Measurements from ENCODE around the gene SMIM5. TPM values are rescaled to one million over a fixed set of nuclear protein-coding genes. Genes with fewer than 3 reads are reported as not detected.

SMIM5 gene
- total and polyA plus RNA-seq, 9 of the 15 experiments (the other 6 are each of a cell fraction or from before 2014, with no cell fraction given), result 0.08 TPM; not detected in 8

DNA sequence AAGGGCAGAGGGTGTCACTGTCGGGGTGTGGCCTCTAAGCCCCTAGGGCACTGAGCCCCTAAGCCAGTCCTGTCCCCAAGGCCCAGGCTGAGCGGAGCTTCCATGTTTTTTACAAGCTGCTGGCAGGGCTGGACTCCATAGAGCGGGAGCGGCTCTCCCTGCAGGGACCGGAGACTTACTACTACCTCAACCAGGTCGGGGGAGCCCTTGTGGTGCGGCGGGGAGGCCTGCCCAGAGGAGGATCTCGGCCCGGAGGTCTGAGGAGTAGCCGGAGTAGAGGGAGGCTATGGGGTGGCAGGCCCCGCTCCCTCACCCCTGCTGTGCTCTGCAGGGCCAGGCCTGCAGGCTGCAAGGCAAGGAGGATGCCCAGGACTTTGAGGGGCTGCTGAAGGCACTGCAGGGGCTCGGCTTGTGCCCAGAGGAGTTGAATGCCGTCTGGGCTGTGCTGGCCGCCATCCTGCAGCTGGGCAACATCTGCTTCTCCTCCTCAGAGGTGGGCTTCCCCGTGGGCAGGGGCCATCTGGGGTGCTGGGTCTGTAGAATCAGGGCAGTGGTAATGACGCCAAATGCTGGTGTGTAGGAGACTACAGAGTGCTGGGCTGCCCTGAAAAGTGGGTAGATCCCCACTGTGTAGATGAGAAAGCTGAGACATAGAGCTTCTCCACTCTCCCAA lies 40.8 kb upstream of the SMIM5 start (continued):
- TF ChIP-seq TEAD4 (IDR thresholded peaks at IDR 0.05; ENCODE audit: low read length) (no peak), TEAD4 (CRISPR knock-in tag; IDR thresholded peaks at IDR 0.05; ENCODE audit: borderline replicate concordance) (no peak), RFX1 (IDR thresholded peaks at IDR 0.05) (no peak), PHB (CRISPR knock-in tag; IDR thresholded peaks at IDR 0.05) (no peak), POLR2G (IDR thresholded peaks at IDR 0.05; ENCODE audit: low read depth, low read length) (peak; percentile 32; the same call in 1 of the 2 replicates)
- TF ChIP-seq, protein P1, sequence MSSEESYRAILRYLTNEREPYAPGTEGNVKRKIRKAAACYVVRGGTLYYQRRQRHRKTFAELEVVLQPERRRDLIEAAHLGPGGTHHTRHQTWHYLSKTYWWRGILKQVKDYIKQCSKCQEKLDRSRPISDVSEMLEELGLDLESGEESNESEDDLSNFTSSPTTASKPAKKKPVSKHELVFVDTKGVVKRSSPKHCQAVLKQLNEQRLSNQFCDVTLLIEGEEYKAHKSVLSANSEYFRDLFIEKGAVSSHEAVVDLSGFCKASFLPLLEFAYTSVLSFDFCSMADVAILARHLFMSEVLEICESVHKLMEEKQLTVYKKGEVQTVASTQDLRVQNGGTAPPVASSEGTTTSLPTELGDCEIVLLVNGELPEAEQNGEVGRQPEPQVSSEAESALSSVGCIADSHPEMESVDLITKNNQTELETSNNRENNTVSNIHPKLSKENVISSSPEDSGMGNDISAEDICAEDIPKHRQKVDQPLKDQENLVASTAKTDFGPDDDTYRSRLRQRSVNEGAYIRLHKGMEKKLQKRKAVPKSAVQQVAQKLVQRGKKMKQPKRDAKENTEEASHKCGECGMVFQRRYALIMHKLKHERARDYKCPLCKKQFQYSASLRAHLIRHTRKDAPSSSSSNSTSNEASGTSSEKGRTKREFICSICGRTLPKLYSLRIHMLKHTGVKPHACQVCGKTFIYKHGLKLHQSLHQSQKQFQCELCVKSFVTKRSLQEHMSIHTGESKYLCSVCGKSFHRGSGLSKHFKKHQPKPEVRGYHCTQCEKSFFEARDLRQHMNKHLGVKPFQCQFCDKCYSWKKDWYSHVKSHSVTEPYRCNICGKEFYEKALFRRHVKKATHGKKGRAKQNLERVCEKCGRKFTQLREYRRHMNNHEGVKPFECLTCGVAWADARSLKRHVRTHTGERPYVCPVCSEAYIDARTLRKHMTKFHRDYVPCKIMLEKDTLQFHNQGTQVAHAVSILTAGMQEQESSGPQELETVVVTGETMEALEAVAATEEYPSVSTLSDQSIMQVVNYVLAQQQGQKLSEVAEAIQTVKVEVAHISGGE (CRISPR knock-in tag; IDR thresholded peaks at IDR 0.05), result peak in 1 of 3 experiments; percentile 20; a peak in 1 of 6 replicates
- TF ChIP-seq, protein P2, sequence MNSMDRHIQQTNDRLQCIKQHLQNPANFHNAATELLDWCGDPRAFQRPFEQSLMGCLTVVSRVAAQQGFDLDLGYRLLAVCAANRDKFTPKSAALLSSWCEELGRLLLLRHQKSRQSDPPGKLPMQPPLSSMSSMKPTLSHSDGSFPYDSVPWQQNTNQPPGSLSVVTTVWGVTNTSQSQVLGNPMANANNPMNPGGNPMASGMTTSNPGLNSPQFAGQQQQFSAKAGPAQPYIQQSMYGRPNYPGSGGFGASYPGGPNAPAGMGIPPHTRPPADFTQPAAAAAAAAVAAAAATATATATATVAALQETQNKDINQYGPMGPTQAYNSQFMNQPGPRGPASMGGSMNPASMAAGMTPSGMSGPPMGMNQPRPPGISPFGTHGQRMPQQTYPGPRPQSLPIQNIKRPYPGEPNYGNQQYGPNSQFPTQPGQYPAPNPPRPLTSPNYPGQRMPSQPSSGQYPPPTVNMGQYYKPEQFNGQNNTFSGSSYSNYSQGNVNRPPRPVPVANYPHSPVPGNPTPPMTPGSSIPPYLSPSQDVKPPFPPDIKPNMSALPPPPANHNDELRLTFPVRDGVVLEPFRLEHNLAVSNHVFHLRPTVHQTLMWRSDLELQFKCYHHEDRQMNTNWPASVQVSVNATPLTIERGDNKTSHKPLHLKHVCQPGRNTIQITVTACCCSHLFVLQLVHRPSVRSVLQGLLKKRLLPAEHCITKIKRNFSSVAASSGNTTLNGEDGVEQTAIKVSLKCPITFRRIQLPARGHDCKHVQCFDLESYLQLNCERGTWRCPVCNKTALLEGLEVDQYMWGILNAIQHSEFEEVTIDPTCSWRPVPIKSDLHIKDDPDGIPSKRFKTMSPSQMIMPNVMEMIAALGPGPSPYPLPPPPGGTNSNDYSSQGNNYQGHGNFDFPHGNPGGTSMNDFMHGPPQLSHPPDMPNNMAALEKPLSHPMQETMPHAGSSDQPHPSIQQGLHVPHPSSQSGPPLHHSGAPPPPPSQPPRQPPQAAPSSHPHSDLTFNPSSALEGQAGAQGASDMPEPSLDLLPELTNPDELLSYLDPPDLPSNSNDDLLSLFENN (IDR thresholded peaks at IDR 0.05; ENCODE audit: low read depth in 2 of 2, low read length in 2 of 2), result no peak
